Liver (tissue), 9 donors: Measurements from ENCODE around the gene HOXC13. TPM values are rescaled to one million over a fixed set of nuclear protein-coding genes. Genes with fewer than 3 reads are reported as not detected.

Experiments used
- DNase-seq: peaks from one replicate; pipeline ENCODE4 v3.0.0-alpha.2; 2017; ENCODE audit warnings: low spot score
- H3K27ac ChIP-seq, 2 donors: one replicate each; pipeline ENCODE4 v1.7.0; 2013; ENCODE audit warnings: inconsistent platforms in 2 of 2, low read length in 2 of 2, control low read depth in 1 of 2, low read depth in 1 of 2, mild to moderate bottlenecking in 1 of 2
- H3K27me3 ChIP-seq, 4 donors: one replicate each; pipeline versions ENCODE4 v1.6.1 to v1.7.0; 2013; ENCODE audit warnings: low read length in 3 of 4, inconsistent platforms in 1 of 4, mild to moderate bottlenecking in 1 of 4, moderate library complexity in 1 of 4; ENCODE audit not compliant: control insufficient read depth in 4 of 4, insufficient read depth in 4 of 4
- H3K36me3 ChIP-seq, 4 donors: one replicate each; pipeline versions ENCODE4 v1.6.1 to v1.7.0; 2013; ENCODE audit warnings: low read length in 3 of 4, mild to moderate bottlenecking in 3 of 4, low read depth in 1 of 4, moderate library complexity in 1 of 4; ENCODE audit not compliant: control insufficient read depth in 4 of 4, insufficient read depth in 3 of 4
- H3K4me1 ChIP-seq, 4 donors: one replicate each; pipeline versions ENCODE4 v1.6.1 to v1.7.0; 2013; ENCODE audit warnings: low read length in 3 of 4, mild to moderate bottlenecking in 3 of 4, moderate library complexity in 1 of 4; ENCODE audit not compliant: control insufficient read depth in 4 of 4, insufficient read depth in 4 of 4
- H3K4me3 ChIP-seq, 3 donors: one replicate each; pipeline versions ENCODE4 v1.6.1 to v1.7.0; 2013; ENCODE audit warnings: low read length in 3 of 3, control low read depth in 1 of 3, low read depth in 1 of 3, mild to moderate bottlenecking in 1 of 3
- H3K9ac ChIP-seq, 2 donors: one replicate each; pipeline ENCODE4 v1.7.0; 2013; ENCODE audit warnings: low read length in 2 of 2, mild to moderate bottlenecking in 2 of 2, moderate library complexity in 2 of 2, control low read depth in 1 of 2, low read depth in 1 of 2
- H3K9me3 ChIP-seq, 4 donors: one replicate each; pipeline versions ENCODE4 v1.6.1 to v1.7.0; 2013; ENCODE audit warnings: low read length in 3 of 4; ENCODE audit not compliant: control insufficient read depth in 4 of 4
- HNF4A ChIP-seq, 2 donors: conservative IDR thresholded peaks; 2 replicates each; pipeline ENCODE4 v1.6.1; 2016; ENCODE audit warnings: antibody characterized with exemption in 2 of 2, mild to moderate bottlenecking in 2 of 2
- HNF4G ChIP-seq: IDR thresholded peaks from 2 replicates; pipeline ENCODE4 v1.6.1; 2016; ENCODE audit warnings: antibody characterized with exemption
- JUND ChIP-seq, 2 donors: IDR thresholded peaks; 2 replicates each; pipeline ENCODE4 v1.6.1; 2016; ENCODE audit warnings: antibody characterized with exemption in 2 of 2
- NR2F2 ChIP-seq: IDR thresholded peaks from 2 replicates; pipeline ENCODE4 v1.6.1; 2016; ENCODE audit warnings: antibody characterized with exemption
- RAD21 ChIP-seq, 2 donors: IDR thresholded peaks; 2 replicates each; pipeline ENCODE4 v1.6.1; 2016; ENCODE audit warnings: antibody characterized with exemption in 2 of 2, mild to moderate bottlenecking in 2 of 2
- SP1 ChIP-seq: IDR thresholded peaks from 2 replicates; pipeline ENCODE4 v1.6.1; 2018; ENCODE audit warnings: antibody characterized with exemption, mild to moderate bottlenecking
- YY1 ChIP-seq: IDR thresholded peaks from 2 replicates; pipeline ENCODE4 v1.6.1; 2016; ENCODE audit warnings: antibody characterized with exemption, mild to moderate bottlenecking
- whole genome bisulfite sequencing: extraction: QIAGEN DNeasy Blood & Tissue Kit; methylation state at CpG from one replicate; pipeline ENCODE4 v1.1.7; 2013; 5-methylcytosine and 5-hydroxymethylcytosine counted together
- polyA plus RNA-seq, 2 donors: library from polyadenylated mRNA; stranded (reverse) in 1 of 2; unstranded in 1 of 2; fragments of 200-250 nt in 1 of 2; fragments of >200 nt in 1 of 2; fragmentation: Nextera tagmentation in 1 of 2; extraction: Ambion mirVana in 1 of 2; gene quantifications; one replicate each; pipeline versions ENCODE4 v1.2.1 to v1.2.3, GENCODE V29; 2013 to 2015
- total RNA-seq, 2 donors: library from RNA; depleted of rRNA; stranded (reverse); fragments of >200 nt; gene quantifications; one replicate each; pipeline ENCODE4 v1.2.3, GENCODE V29; 2014
- TF ChIP-seq, protein P1 (sequence below): fragments of 150-350 bp; IDR thresholded peaks from 2 replicates; pipeline ENCODE4 v1.5.1; 2017; ENCODE audit warnings: improper control_type of control experiment, low read depth, low read length; ENCODE audit not compliant: missing input control
- TF ChIP-seq, protein P2 (sequence below): IDR thresholded peaks from 2 replicates; pipeline ENCODE4 v1.6.1; 2016; ENCODE audit warnings: antibody characterized with exemption
- TF ChIP-seq, protein P3 (sequence below): IDR thresholded peaks from 2 replicates; pipeline ENCODE4 v1.6.1; 2016; ENCODE audit warnings: antibody characterized with exemption
- TF ChIP-seq, protein P4 (sequence below): IDR thresholded peaks from 2 replicates; pipeline ENCODE4 v1.6.1; 2016; ENCODE audit warnings: antibody characterized with exemption, mild to moderate bottlenecking
- donor health status: healthy.
- donor health status: healthy.
- donor health status: healthy.
- donor health status: healthy.
- donor health status: healthy.

Gene HOXC13
- total and polyA plus RNA-seq, 4 donors: not detected

DNA sequence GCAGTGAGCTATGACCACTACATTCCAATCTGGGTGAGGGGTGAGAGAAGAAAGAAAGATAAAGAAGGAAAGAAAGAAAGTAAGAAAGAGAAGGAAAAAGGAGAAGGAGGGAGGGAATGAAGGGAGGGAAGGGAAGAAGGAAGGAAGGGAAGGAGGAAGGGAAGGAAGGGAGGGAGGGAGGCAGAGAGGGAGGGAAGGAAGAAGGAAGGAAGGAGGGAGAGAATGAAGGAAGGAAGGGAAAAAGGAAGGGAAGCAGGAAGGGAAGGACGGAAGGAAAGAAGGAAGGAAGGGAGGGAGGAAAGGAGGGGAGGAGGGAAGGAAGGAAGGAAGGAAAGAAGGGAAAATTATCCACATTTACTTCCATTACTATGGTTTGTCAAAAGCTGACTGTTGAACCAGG, 39.4 kb upstream of the HOXC13 start:
- TF ChIP-seq YY1 (no peak), RAD21 (IDR thresholded peaks at IDR 0.05) (no peak), HNF4A (conservative IDR thresholded peaks at IDR 0.05) (no peak)
- TF ChIP-seq, protein P1, sequence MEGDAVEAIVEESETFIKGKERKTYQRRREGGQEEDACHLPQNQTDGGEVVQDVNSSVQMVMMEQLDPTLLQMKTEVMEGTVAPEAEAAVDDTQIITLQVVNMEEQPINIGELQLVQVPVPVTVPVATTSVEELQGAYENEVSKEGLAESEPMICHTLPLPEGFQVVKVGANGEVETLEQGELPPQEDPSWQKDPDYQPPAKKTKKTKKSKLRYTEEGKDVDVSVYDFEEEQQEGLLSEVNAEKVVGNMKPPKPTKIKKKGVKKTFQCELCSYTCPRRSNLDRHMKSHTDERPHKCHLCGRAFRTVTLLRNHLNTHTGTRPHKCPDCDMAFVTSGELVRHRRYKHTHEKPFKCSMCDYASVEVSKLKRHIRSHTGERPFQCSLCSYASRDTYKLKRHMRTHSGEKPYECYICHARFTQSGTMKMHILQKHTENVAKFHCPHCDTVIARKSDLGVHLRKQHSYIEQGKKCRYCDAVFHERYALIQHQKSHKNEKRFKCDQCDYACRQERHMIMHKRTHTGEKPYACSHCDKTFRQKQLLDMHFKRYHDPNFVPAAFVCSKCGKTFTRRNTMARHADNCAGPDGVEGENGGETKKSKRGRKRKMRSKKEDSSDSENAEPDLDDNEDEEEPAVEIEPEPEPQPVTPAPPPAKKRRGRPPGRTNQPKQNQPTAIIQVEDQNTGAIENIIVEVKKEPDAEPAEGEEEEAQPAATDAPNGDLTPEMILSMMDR: no peak
- no CpG with 5 or more reads among the region's 1 CpG for WGBS
- no peak for DNase-seq
- no peak overlapping the region for H3K27ac ChIP-seq
- H3K4me3 ChIP-seq: no peak overlapping the region
- H3K9ac ChIP-seq: no peak overlapping the region
- H3K27me3 ChIP-seq: peaks cover 2 to 19% (median 7%) of the 10 kb centered on the region in 4 donors
- H3K9me3 ChIP-seq: no peaks in the 10 kb centered on the region
- H3K4me1 ChIP-seq: no peaks in the 10 kb centered on the region
- no peaks in the 10 kb centered on the region for H3K36me3 ChIP-seq

DNA sequence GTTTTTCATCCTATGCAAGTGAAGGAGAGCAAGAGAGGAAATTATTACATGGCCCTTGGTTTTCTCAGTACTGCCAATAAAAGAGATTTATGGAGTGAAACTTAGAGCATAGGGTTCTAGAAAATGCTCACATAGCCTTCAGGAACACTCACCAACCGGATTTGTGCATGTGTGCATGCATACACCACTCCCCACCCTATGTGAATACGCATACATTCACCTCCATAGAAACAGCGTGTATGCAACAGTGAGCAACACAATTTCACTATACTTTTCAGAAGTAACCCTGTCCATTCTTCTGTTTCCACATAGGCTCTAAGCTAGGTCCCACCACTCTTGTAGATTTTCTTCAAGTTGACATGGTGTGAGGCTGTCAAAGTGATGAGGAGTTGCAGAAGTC, 31.5 kb upstream of the HOXC13 start:
- Histone ChIP-seq H3K36me3 (no peaks in the 10 kb centered on the region), H3K27ac (no peak overlapping the region), H3K27me3 (peaks cover 0 to 7% (median 1%) of the 10 kb centered on the region in 4 donors), H3K4me1 (no peaks in the 10 kb centered on the region), H3K9ac (no peak overlapping the region), H3K9me3 (no peaks in the 10 kb centered on the region), H3K4me3 (no peak overlapping the region)
- 61% methylated on average over 3 of the region's 3 CpGs for WGBS
- TF ChIP-seq HNF4G (no peak), SP1 (no peak), HNF4A (conservative IDR thresholded peaks at IDR 0.05) (no peak), NR2F2 (no peak)
- TF ChIP-seq, protein P2, sequence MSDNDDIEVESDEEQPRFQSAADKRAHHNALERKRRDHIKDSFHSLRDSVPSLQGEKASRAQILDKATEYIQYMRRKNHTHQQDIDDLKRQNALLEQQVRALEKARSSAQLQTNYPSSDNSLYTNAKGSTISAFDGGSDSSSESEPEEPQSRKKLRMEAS: no peak
- TF ChIP-seq, protein P3, sequence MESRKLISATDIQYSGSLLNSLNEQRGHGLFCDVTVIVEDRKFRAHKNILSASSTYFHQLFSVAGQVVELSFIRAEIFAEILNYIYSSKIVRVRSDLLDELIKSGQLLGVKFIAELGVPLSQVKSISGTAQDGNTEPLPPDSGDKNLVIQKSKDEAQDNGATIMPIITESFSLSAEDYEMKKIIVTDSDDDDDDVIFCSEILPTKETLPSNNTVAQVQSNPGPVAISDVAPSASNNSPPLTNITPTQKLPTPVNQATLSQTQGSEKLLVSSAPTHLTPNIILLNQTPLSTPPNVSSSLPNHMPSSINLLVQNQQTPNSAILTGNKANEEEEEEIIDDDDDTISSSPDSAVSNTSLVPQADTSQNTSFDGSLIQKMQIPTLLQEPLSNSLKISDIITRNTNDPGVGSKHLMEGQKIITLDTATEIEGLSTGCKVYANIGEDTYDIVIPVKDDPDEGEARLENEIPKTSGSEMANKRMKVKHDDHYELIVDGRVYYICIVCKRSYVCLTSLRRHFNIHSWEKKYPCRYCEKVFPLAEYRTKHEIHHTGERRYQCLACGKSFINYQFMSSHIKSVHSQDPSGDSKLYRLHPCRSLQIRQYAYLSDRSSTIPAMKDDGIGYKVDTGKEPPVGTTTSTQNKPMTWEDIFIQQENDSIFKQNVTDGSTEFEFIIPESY: no peak
- no peak for DNase-seq

DNA sequence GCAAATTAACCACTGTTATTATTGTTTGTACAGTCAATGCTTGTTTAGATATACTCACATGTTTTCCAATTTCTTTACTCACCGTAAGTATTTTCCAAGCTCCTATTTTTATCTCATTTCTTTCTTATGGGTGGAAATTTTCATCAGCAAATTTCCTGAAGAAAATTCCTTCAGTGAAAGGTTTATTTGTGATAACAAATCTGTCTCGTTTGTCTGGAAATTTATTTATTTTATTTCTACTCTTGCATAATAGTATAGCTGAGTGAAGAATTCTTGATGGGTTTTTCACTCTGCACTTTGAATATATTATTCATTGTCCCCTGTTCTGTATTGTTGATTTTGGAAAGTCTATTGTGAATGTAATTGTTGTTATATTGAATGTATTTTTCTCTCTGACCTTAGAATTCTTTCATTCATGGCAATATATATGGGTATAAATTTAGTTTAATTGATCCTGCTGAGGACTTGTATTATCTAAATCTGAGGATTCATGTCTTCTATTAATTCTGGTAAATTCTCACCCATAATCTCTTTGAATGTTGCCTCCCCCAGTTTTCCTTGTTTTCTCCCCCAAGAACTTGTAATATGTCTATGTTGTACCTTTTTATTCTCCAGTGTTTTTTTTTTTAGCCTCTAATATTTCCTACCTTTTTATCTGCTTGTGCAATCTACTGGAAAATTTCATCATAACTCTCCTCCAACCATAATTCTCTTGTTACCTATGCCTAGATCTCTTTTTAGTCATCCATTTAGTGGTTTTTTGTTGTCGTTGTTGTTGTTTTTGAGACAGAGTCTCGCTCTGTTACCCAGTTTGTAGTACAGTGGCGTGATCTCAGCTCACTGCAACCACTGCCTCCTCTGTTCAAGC, 21.6 kb upstream of the HOXC13 start:
- Histone ChIP-seq H3K4me3 (no peak overlapping the region), H3K27ac (no peak overlapping the region), H3K27me3 (peaks cover 0 to 11% (median 1%) of the 10 kb centered on the region in 4 donors), H3K36me3 (no peaks in the 10 kb centered on the region), H3K4me1 (no peaks in the 10 kb centered on the region), H3K9ac (no peak overlapping the region), H3K9me3 (no peaks in the 10 kb centered on the region)
- no peak for DNase-seq
- 70% methylated on average over 5 of the region's 5 CpGs for WGBS
- TF ChIP-seq, protein P2: no peak
- TF ChIP-seq, protein P1: no peak
- no peak for TF ChIP-seq NR2F2
- TF ChIP-seq, protein P3: no peak
- TF ChIP-seq YY1: no peak
- no peak for TF ChIP-seq RAD21 (IDR thresholded peaks at IDR 0.05)
- no peak for TF ChIP-seq HNF4A (conservative IDR thresholded peaks at IDR 0.05)
- TF ChIP-seq, protein P4, sequence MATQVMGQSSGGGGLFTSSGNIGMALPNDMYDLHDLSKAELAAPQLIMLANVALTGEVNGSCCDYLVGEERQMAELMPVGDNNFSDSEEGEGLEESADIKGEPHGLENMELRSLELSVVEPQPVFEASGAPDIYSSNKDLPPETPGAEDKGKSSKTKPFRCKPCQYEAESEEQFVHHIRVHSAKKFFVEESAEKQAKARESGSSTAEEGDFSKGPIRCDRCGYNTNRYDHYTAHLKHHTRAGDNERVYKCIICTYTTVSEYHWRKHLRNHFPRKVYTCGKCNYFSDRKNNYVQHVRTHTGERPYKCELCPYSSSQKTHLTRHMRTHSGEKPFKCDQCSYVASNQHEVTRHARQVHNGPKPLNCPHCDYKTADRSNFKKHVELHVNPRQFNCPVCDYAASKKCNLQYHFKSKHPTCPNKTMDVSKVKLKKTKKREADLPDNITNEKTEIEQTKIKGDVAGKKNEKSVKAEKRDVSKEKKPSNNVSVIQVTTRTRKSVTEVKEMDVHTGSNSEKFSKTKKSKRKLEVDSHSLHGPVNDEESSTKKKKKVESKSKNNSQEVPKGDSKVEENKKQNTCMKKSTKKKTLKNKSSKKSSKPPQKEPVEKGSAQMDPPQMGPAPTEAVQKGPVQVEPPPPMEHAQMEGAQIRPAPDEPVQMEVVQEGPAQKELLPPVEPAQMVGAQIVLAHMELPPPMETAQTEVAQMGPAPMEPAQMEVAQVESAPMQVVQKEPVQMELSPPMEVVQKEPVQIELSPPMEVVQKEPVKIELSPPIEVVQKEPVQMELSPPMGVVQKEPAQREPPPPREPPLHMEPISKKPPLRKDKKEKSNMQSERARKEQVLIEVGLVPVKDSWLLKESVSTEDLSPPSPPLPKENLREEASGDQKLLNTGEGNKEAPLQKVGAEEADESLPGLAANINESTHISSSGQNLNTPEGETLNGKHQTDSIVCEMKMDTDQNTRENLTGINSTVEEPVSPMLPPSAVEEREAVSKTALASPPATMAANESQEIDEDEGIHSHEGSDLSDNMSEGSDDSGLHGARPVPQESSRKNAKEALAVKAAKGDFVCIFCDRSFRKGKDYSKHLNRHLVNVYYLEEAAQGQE: no peak
- TF ChIP-seq HNF4G: no peak
- TF ChIP-seq JUND (IDR thresholded peaks at IDR 0.05): no peak
